GM18502 (cell line): ENCODE results near the gene ADGRV1.

Experiments used
- ATAC-seq: cut with Tn5 transposase; IDR thresholded peaks from one replicate; pipeline ENCODE4 v1.9.1; 2021; ENCODE audit warnings: mild to moderate bottlenecking; ENCODE audit not compliant: unreplicated experiment, poor library complexity

The ADGRV1 gene

GRCh38 chr5:90930062-90930461, 371.5 kb downstream of the ADGRV1 start:
- no peak for ATAC-seq

GRCh38 chr5:90930756-90931431, 372.3 kb downstream of the ADGRV1 start:
- no peak for ATAC-seq

- ATAC-seq, result peak; percentile 50
These were observed 373.6 kb downstream of the ADGRV1 start for GRCh38 chr5:90932052-90932699.

- ATAC-seq, result no peak
These were observed 374.7 kb downstream of the ADGRV1 start for GRCh38 chr5:90933298-90933697.

GRCh38 chr5:90934091-90934719, 375.6 kb downstream of the ADGRV1 start:
- no peak for ATAC-seq

GRCh38 chr5:90934738-90935137, 376.1 kb downstream of the ADGRV1 start:
- ATAC-seq, result no peak

GRCh38 chr5:90939211-90939610, 380.6 kb downstream of the ADGRV1 start:
- ATAC-seq, result no peak

- ATAC-seq, result peak; percentile 99
These were observed 381.8 kb downstream of the ADGRV1 start for GRCh38 chr5:90940227-90940995.

- ATAC-seq, result no peak
These were observed 382.6 kb downstream of the ADGRV1 start for GRCh38 chr5:90941002-90941720.

- ATAC-seq, result no peak
These were observed 385.5 kb downstream of the ADGRV1 start for GRCh38 chr5:90944116-90944515.

- no peak for ATAC-seq
These were observed 389.1 kb downstream of the ADGRV1 start for GRCh38 chr5:90947667-90948066.

- no peak for ATAC-seq
These were observed 390.4 kb downstream of the ADGRV1 start for GRCh38 chr5:90948969-90949368.

GRCh38 chr5:90949469-90950358, 391.1 kb downstream of the ADGRV1 start:
- no peak for ATAC-seq

GRCh38 chr5:90955001-90955635, 396.5 kb downstream of the ADGRV1 start:
- ATAC-seq, result no peak

GRCh38 chr5:90956511-90957097, 398.0 kb downstream of the ADGRV1 start:
- ATAC-seq, result no peak

- ATAC-seq, result no peak
These were observed 399.3 kb downstream of the ADGRV1 start for GRCh38 chr5:90957906-90958305.

GRCh38 chr5:90959262-90959661, 400.7 kb downstream of the ADGRV1 start:
- ATAC-seq, result no peak

GRCh38 chr5:90962481-90962880, 403.9 kb downstream of the ADGRV1 start:
- ATAC-seq, result no peak
